ENCODE results near the gene MRPL2.
"Not testable (repeated sequence)": the region's sequence is repeated elsewhere in the genome, so short reads cannot be mapped to it uniquely, and the experiment has no call there.

Gene MRPL2

DNA sequence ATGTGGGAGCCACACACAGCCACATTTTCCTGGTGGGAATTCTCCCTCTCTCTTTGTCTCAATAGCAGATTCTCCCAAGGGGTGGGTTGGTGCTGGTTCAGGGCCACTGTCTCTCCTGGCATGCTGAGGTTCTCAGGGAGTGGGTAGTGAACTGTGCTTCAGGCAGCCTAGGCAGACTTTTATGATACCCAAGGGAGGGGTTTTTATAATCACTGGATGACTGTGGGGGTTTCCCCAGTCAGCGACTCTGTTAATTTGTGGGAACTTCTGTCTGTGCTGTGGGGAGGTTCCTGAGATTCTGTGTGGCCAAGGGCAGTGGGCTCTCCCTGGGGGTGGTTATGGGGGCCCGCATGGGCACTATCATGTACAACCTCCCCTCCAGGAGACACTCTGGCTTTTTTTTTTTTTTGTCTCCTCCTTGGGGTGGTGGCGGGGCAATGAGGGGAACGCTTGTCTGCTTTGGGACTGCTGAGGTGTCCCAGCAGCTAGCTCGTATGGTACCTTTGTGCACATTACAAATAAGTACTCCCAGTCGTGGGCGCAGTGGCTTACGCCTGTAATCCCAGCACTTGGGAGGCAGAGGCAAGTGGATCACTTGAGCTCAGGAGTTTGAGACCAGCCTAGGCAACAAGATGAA lies 26.9 kb upstream of the MRPL2 start:
- TF ChIP-seq PAX5 (IDR thresholded peaks at IDR 0.05; ENCODE audit: insufficient read depth, low read length, severe bottlenecking) (no peak), TAF1 (IDR thresholded peaks at IDR 0.05; ENCODE audit: low read depth, low read length) (no peak), POLR2AphosphoS5 (IDR thresholded peaks at IDR 0.05; ENCODE audit: low read depth, low read length) (no peak), POLR2A (IDR thresholded peaks at IDR 0.05; ENCODE audit: low read depth, low read length) (no peak), POU2F2 (IDR thresholded peaks at IDR 0.05; ENCODE audit: low read depth, low read length) (no peak), SPI1 (IDR thresholded peaks at IDR 0.05; ENCODE audit: low read depth, low read length) (no peak)
- FAIRE-seq (no peak), DNase-seq (ENCODE audit: insufficient read length, low spot score) (no peak)

DNA sequence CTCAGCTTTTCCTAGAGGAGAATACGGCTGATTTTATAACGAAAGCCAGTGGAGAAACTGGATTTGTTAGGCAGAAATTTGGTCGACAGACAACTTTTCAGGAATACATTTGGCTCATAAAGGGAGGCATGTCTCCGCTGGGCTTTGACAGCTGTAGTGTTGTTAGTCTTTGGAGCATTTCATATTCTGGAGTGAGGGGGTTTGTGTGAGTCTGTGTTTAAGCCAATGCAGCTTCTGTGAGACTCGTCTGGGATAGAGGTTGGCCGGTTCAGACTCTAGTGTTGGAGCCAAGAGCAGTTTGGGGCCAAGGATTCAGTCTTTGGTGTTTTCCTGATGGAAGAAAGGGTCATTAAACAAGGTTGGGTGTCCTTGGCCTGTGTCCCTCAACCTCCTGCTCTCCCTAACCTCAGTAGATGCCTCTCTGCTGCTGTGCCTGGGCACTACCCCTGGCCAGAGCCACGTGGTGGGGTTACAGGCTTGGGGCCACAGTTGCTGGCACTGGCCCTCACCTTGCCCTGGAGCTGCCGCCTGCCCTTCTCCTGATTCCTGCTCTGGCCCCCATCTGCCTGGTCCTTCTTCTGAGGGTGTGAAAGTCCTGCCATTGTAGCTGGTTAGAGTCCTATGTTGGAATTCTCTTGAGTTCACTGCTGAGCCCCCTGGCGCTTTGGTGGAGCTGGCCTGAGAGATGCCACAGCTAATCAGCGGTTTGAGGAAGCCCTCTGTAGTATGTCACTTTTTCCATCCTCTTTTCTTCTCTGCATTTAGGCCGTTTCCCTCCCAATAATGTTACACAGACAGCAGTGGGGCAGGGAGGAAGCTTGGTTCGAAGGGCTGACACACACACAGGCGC lies 23.8 kb upstream of the MRPL2 start:
- DNase-seq (ENCODE audit: insufficient read length, low spot score): no peak
- FAIRE-seq: no peak
- TF ChIP-seq POU2F2 (IDR thresholded peaks at IDR 0.05; ENCODE audit: low read depth, low read length): no peak
- TF ChIP-seq TAF1 (IDR thresholded peaks at IDR 0.05; ENCODE audit: low read depth, low read length): no peak
- TF ChIP-seq POLR2AphosphoS5 (IDR thresholded peaks at IDR 0.05; ENCODE audit: low read depth, low read length): no peak
- no peak for TF ChIP-seq SPI1 (IDR thresholded peaks at IDR 0.05; ENCODE audit: low read depth, low read length)
- TF ChIP-seq POLR2A (IDR thresholded peaks at IDR 0.05; ENCODE audit: low read depth, low read length): no peak
- TF ChIP-seq PAX5 (IDR thresholded peaks at IDR 0.05; ENCODE audit: insufficient read depth, low read length, severe bottlenecking): no peak

DNA sequence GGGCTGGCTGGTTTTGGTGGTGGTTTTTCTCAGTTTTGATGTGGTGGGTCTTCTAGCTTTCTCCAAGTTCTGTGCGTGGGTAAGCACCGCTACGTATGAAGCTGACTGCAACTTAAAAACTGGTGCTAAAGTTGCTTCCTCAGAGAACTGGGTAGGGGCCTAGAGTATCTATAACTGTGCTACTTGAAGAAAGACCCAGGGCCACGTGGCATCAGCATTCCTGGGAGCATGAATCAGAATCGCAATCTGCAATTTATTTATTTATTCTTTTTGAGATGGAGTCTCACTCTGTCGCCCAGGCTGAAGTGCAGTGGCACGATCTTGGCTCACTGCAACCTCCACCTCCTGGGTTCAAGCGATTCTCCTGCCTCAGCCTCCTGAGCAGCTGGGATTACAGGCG lies 22.7 kb upstream of the MRPL2 start:
- not testable (repeated sequence) for FAIRE-seq; DNase-seq (ENCODE audit: insufficient read length, low spot score)

DNA sequence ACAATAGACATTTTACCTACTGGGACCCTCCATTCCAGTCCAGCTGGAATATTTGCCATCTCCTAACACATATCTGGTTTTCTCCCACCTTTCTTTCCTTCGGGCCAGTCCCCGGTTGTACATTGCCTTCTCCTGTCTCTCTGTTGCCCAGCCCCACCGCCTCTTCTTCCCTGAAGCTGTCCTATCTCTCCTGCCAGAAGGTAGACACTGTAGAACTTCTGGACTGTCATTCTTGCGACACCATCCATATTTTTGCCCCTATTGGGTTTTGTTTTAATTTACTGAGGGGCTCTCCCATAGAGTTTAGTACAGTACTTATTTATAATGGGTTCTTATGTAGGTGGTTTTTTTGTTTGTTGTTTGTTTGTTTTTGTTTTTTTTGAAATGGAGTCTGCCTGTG lies 21.8 kb upstream of the MRPL2 start:
- no peak for DNase-seq (ENCODE audit: insufficient read length, low spot score)
- TF ChIP-seq TAF1 (IDR thresholded peaks at IDR 0.05; ENCODE audit: low read depth, low read length) (no peak), POLR2AphosphoS5 (IDR thresholded peaks at IDR 0.05; ENCODE audit: low read depth, low read length) (no peak), PAX5 (IDR thresholded peaks at IDR 0.05; ENCODE audit: insufficient read depth, low read length, severe bottlenecking) (no peak), POLR2A (IDR thresholded peaks at IDR 0.05; ENCODE audit: low read depth, low read length) (no peak), POU2F2 (IDR thresholded peaks at IDR 0.05; ENCODE audit: low read depth, low read length) (no peak), SPI1 (IDR thresholded peaks at IDR 0.05; ENCODE audit: low read depth, low read length) (no peak)
- FAIRE-seq: no peak

DNA sequence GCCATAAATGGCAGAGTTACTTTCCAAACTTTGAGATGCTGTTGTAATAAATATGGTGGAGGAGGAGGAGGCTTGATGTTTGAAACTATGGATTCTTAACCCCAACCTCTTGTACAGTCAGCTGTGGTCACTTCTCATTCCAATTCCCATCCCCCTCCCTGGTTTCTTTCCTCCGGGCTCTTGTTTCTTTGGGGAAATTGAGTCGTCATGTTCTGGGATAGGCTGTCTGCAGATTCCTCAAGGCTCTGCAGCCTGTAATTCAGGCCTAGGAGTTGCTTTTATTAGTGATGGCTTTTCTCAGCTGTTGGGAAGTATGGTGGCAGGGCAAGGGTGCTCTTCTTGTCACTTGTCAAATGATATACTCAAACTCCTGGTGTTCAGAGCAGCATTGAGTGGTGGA lies 19.5 kb upstream of the MRPL2 start:
- FAIRE-seq: no peak
- TF ChIP-seq POLR2AphosphoS5 (IDR thresholded peaks at IDR 0.05; ENCODE audit: low read depth, low read length): no peak
- TF ChIP-seq PAX5 (IDR thresholded peaks at IDR 0.05; ENCODE audit: insufficient read depth, low read length, severe bottlenecking): no peak
- TF ChIP-seq POLR2A (IDR thresholded peaks at IDR 0.05; ENCODE audit: low read depth, low read length): no peak
- no peak for TF ChIP-seq SPI1 (IDR thresholded peaks at IDR 0.05; ENCODE audit: low read depth, low read length)
- TF ChIP-seq POU2F2 (IDR thresholded peaks at IDR 0.05; ENCODE audit: low read depth, low read length): no peak
- no peak for TF ChIP-seq TAF1 (IDR thresholded peaks at IDR 0.05; ENCODE audit: low read depth, low read length)

DNA sequence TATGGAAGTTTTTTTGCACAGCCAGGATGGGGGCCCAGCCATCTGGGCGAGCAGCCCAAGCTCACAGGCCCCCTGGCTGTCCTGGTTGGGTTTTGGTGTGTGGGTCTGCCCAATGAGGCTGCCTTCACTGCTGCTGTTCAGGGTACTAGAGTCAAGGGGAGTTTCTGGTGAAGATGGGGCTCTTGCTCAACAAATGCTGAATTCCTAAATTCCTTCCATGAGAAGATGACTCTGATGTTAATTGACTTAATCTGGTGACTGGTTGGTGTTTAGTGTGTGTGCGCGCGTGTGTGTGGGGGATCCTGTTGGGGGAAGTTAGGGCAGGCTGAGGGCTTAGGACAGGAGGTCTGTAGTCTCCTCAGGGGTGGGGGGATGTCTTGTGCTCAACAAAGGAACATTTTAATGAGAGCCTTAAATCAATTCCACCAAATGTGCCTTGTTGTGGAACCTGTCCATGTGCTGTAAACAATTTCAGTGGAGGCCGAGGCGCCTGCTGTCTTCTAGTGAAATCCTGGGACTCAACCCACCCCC lies 18.8 kb upstream of the MRPL2 start:
- DNase-seq (ENCODE audit: insufficient read length, low spot score): no peak
- no peak for FAIRE-seq
- TF ChIP-seq POLR2AphosphoS5 (IDR thresholded peaks at IDR 0.05; ENCODE audit: low read depth, low read length) (no peak), POLR2A (IDR thresholded peaks at IDR 0.05; ENCODE audit: low read depth, low read length) (no peak), POU2F2 (IDR thresholded peaks at IDR 0.05; ENCODE audit: low read depth, low read length) (no peak), TAF1 (IDR thresholded peaks at IDR 0.05; ENCODE audit: low read depth, low read length) (no peak), PAX5 (IDR thresholded peaks at IDR 0.05; ENCODE audit: insufficient read depth, low read length, severe bottlenecking) (no peak), SPI1 (IDR thresholded peaks at IDR 0.05; ENCODE audit: low read depth, low read length) (no peak)

More for the DNA sequence above, 19.5 kb upstream of the MRPL2 start:
- no peak for DNase-seq (ENCODE audit: insufficient read length, low spot score)

DNA sequence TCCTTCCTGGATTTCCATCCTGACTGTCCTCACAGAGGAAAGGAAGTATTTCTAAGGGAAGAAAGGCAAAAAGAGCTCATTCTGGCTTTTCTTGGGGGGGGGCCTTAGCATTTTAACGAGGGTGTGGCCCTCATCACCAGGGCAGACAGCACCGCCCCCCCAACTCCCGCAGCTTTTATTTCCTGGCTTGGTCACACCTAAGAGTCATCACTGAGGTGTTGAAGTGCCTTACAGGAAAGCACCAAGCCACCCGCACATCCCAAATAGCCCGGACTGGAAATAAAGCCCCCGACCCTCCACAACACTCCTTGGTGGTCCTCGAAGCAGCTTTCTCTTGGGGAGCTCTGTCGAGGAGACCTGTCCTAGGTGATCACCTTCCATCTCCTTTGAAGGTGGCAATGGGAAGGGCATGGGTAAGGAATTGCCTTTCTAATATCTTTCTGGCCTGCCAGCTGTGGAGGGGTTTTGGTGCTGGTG lies 18.1 kb upstream of the MRPL2 start:
- DNase-seq (ENCODE audit: insufficient read length, low spot score) (no peak), FAIRE-seq (no peak)
- no peak for TF ChIP-seq TAF1 (IDR thresholded peaks at IDR 0.05; ENCODE audit: low read depth, low read length)
- no peak for TF ChIP-seq POU2F2 (IDR thresholded peaks at IDR 0.05; ENCODE audit: low read depth, low read length)
- no peak for TF ChIP-seq POLR2A (IDR thresholded peaks at IDR 0.05; ENCODE audit: low read depth, low read length)
- TF ChIP-seq SPI1 (IDR thresholded peaks at IDR 0.05; ENCODE audit: low read depth, low read length): no peak
- TF ChIP-seq POLR2AphosphoS5 (IDR thresholded peaks at IDR 0.05; ENCODE audit: low read depth, low read length): no peak
- no peak for TF ChIP-seq PAX5 (IDR thresholded peaks at IDR 0.05; ENCODE audit: insufficient read depth, low read length, severe bottlenecking)

DNA sequence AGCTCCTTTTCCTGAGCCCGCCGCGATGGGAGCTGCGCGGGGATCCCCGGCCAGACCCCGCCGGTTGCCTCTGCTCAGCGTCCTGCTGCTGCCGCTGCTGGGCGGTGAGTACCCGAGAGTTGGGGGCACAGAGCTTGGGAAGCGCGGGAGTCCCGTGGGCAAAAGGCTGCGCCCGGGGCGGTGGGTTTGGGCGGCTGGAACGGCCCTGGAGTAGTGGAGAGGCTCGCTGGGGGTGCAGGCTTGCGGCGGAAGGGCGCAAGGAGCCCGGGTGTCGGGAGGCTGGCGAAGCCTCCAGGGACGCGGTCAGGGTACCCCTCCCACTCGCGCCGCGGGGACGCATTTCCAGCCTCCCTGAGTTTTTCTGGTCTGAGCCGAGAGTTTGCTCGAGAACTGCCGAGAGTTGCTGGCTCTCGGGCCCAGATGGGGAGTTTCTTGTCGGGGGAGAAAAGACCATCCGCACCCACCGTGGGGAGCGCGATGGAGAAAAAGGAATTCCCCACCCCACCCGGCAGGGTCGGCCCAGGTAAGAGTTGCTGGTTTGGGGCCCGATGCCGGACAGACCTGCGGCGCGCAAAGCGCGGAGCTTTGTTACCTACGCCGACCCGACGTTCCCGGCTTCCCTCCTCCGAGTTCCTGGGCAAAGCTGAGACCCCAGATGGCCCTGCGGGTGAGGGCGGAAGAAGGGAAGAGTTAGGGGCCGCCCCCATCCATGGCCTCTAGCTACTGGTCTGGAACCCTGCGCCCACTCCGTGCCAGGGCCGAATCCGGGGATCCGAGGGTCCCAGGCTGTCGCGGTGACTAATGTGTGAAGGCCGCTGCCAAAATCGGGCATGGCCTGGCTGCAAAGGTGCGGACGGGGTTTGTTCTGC lies 17.5 kb upstream of the MRPL2 start:
- no peak for FAIRE-seq
- TF ChIP-seq SPI1 (IDR thresholded peaks at IDR 0.05; ENCODE audit: low read depth, low read length) (no peak), POU2F2 (IDR thresholded peaks at IDR 0.05; ENCODE audit: low read depth, low read length) (no peak), POLR2A (IDR thresholded peaks at IDR 0.05; ENCODE audit: low read depth, low read length) (no peak), POLR2AphosphoS5 (IDR thresholded peaks at IDR 0.05; ENCODE audit: low read depth, low read length) (no peak), TAF1 (IDR thresholded peaks at IDR 0.05; ENCODE audit: low read depth, low read length) (no peak), PAX5 (IDR thresholded peaks at IDR 0.05; ENCODE audit: insufficient read depth, low read length, severe bottlenecking) (no peak)

More for the DNA sequence above, 17.5 kb upstream of the MRPL2 start:
- no peak for DNase-seq (ENCODE audit: insufficient read length, low spot score)

All from GM12891 (cell line).